Mucosa of rectum (tissue), 2 donors: ENCODE results near the gene TEX35.
"Not testable (repeated sequence)": the region's sequence is repeated elsewhere in the genome, so short reads cannot be mapped to it uniquely, and the experiment has no call there.

ENCODE experiments used
- H3K27ac ChIP-seq, 2 donors: one replicate each; pipeline ENCODE4 v1.7.0; 2013; ENCODE audit warnings: inconsistent platforms in 2 of 2, low read depth in 2 of 2, low read length in 2 of 2
- H3K27me3 ChIP-seq, 2 donors: one replicate each; pipeline ENCODE4 v1.7.0; 2013; ENCODE audit warnings: low read length in 2 of 2; ENCODE audit not compliant: control insufficient read depth in 2 of 2, insufficient read depth in 2 of 2
- H3K36me3 ChIP-seq, 2 donors: one replicate each; pipeline ENCODE4 v1.7.0; 2013; ENCODE audit warnings: low read length in 2 of 2; ENCODE audit not compliant: control insufficient read depth in 2 of 2, insufficient read depth in 2 of 2
- H3K4me1 ChIP-seq, 2 donors: one replicate each; pipeline ENCODE4 v1.7.0; 2013; ENCODE audit warnings: low read length in 2 of 2, mild to moderate bottlenecking in 1 of 2; ENCODE audit not compliant: control insufficient read depth in 2 of 2, insufficient read depth in 2 of 2
- H3K4me3 ChIP-seq, 2 donors: one replicate each; pipeline ENCODE4 v1.7.0; 2013; ENCODE audit warnings: low read length in 2 of 2
- H3K9ac ChIP-seq, 2 donors: one replicate each; pipeline ENCODE4 v1.7.0; 2013; ENCODE audit warnings: low read length in 2 of 2, low read depth in 1 of 2, mild to moderate bottlenecking in 1 of 2
- H3K9me3 ChIP-seq, 2 donors: one replicate each; pipeline ENCODE4 v1.7.0; 2013; ENCODE audit warnings: low read length in 2 of 2; ENCODE audit not compliant: control insufficient read depth in 2 of 2
- donor health status: healthy.
- donor health status: Normal muscosa, but diverticular disease.

The TEX35 gene

GRCh38 chr1:178501705-178502329 is 11.1 kb upstream of the TEX35 start:
- Histone ChIP-seq H3K27me3 (no peaks in the 10 kb centered on the region), H3K9ac (no peak overlapping the region), H3K27ac (no peak overlapping the region), H3K4me3 (no peak overlapping the region), H3K9me3 (no peaks in the 10 kb centered on the region), H3K4me1 (no peaks in the 10 kb centered on the region), H3K36me3 (no peaks in the 10 kb centered on the region)

DNA sequence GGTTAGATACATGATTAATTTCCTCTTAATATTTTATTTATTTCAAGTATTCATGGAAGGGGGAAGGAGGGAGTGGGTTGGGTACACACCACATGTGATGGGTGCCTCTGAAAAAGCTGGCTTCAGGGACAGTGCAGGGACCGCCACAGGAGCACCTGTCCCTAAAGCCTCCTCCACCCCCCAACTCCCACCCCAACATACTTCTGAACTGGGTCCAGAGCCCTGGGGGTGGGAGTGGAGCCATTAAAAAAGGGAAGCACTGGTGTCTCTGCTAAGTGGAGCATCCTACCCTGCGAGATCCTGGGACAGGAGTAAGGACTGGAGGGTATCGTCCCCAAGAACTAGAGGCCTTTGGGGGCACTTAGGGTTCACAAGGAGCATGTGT is 10.6 kb upstream of the TEX35 start:
- Histone ChIP-seq H3K27ac (no peak overlapping the region), H3K27me3 (no peaks in the 10 kb centered on the region)

GRCh38 chr1:178502856-178503255 is 10.1 kb upstream of the TEX35 start:
- Histone ChIP-seq H3K27me3 (no peaks in the 10 kb centered on the region), H3K9ac (no peak overlapping the region), H3K27ac (no peak overlapping the region), H3K4me3 (no peak overlapping the region), H3K4me1 (no peaks in the 10 kb centered on the region), H3K9me3 (no peaks in the 10 kb centered on the region), H3K36me3 (no peaks in the 10 kb centered on the region)

More for the DNA sequence above, 10.6 kb upstream of the TEX35 start:
- no peaks in the 10 kb centered on the region for H3K4me1 ChIP-seq
- no peak overlapping the region for H3K4me3 ChIP-seq
- no peaks in the 10 kb centered on the region for H3K36me3 ChIP-seq
- H3K9ac ChIP-seq: no peak overlapping the region
- no peaks in the 10 kb centered on the region for H3K9me3 ChIP-seq

- not testable (repeated sequence) for H3K27ac ChIP-seq, H3K4me1 ChIP-seq, H3K9ac ChIP-seq, H3K9me3 ChIP-seq, H3K27me3 ChIP-seq, H3K36me3 ChIP-seq, H3K4me3 ChIP-seq
Measured at GRCh38 chr1:178503316-178503715, 9.6 kb upstream of the TEX35 start.

- no peaks in the 10 kb centered on the region for H3K4me1 ChIP-seq
- no peaks in the 10 kb centered on the region for H3K27me3 ChIP-seq
- H3K36me3 ChIP-seq: no peaks in the 10 kb centered on the region
- no peak overlapping the region for H3K4me3 ChIP-seq
- no peaks in the 10 kb centered on the region for H3K9me3 ChIP-seq
- H3K9ac ChIP-seq: no peak overlapping the region
- no peak overlapping the region for H3K27ac ChIP-seq
Measured at GRCh38 chr1:178503849-178504248, 9.1 kb upstream of the TEX35 start.

GRCh38 chr1:178504286-178504685 is 8.6 kb upstream of the TEX35 start:
- no peaks in the 10 kb centered on the region for H3K9me3 ChIP-seq
- no peak overlapping the region for H3K4me3 ChIP-seq
- no peak overlapping the region for H3K27ac ChIP-seq
- no peaks in the 10 kb centered on the region for H3K36me3 ChIP-seq
- H3K27me3 ChIP-seq: no peaks in the 10 kb centered on the region
- H3K9ac ChIP-seq: no peak overlapping the region
- H3K4me1 ChIP-seq: no peaks in the 10 kb centered on the region

DNA sequence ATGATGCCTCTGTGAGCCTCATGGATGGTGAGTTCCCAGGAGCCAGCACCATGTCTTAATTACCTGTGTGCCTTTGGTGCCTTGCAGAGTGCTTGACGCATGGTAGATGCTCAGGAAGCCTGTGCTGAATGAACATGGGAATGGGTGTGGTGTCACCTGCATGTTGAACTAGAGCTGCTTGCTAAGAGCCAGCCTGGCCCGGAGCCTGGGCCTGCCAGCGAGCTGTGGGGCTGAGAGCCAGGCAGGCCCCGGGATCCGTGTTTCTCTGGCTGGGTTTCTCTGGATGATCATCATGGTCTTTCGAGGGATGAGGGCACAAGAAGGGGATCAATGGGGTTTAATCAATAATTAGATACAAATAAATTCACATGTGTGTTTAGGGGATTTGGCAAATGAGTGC is 6.7 kb upstream of the TEX35 start:
- no peaks in the 10 kb centered on the region for H3K36me3 ChIP-seq
- no peaks in the 10 kb centered on the region for H3K9me3 ChIP-seq
- no peak overlapping the region for H3K9ac ChIP-seq
- no peaks in the 10 kb centered on the region for H3K27me3 ChIP-seq
- H3K27ac ChIP-seq: no peak overlapping the region
- no peaks in the 10 kb centered on the region for H3K4me1 ChIP-seq
- no peak overlapping the region for H3K4me3 ChIP-seq

DNA sequence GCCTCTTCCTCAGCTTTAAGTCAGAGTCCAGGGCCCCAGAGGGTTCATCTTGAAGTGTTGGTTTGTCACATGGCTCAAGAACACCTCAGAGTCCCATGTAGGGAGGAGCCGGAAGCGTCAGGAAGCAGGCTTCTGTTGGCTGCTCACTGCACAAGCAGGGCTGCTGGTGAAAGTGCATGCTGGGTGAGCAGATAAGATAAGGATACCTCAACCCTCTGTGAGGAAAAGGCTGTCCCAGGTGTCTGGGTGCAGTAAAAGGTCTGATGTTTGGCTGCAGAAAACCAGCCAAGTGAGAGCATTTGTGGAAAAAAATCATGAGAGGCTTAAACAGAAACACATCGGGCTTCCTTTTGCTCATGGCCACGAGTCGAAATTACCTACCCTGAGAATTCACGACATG is 6.2 kb upstream of the TEX35 start:
- Histone ChIP-seq H3K27ac (no peak overlapping the region), H3K9ac (no peak overlapping the region), H3K4me1 (no peaks in the 10 kb centered on the region), H3K36me3 (no peaks in the 10 kb centered on the region), H3K27me3 (no peaks in the 10 kb centered on the region), H3K9me3 (no peaks in the 10 kb centered on the region), H3K4me3 (no peak overlapping the region)

GRCh38 chr1:178509414-178510007 is 3.4 kb upstream of the TEX35 start:
- Histone ChIP-seq H3K9ac (no peak overlapping the region), H3K27ac (no peak overlapping the region), H3K9me3 (no peaks in the 10 kb centered on the region), H3K4me3 (no peak overlapping the region), H3K27me3 (no peaks in the 10 kb centered on the region), H3K36me3 (no peaks in the 10 kb centered on the region), H3K4me1 (peaks cover 0 to 4% of the 10 kb centered on the region in 2 donors)

DNA sequence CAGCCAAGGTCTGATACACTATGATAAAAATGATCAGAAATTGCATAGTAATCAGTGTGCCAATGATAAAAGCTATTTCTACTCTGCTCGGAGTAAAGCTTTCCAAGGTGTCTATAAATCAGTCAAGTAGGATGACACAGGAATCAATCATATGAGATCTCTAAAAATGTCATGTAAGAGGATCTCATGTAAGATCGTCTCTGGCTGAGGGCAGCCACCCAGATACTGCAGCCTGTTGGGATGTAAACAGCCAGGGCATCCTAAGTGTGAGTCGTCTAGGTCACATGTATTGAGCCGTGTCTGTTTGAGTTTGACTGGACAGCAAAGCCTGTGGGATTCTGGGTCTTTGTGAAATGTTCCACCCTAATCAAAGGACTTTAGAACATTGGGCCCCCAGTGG is 2.8 kb upstream of the TEX35 start:
- no peaks in the 10 kb centered on the region for H3K36me3 ChIP-seq
- H3K4me1 ChIP-seq: peaks cover 0 to 4% of the 10 kb centered on the region in 2 donors
- H3K27me3 ChIP-seq: no peaks in the 10 kb centered on the region
- no peak overlapping the region for H3K4me3 ChIP-seq
- no peaks in the 10 kb centered on the region for H3K9me3 ChIP-seq
- H3K27ac ChIP-seq: no peak overlapping the region
- no peak overlapping the region for H3K9ac ChIP-seq
